KOPT-K1 (cell line): ENCODE data around the gene SMG7.

Source experiments
- H3K27ac ChIP-seq: fragments of 200-600 bp; sonication (generic); 2 replicates; pipeline ENCODE4 v1.5.1; 2016; ENCODE audit warnings: antibody characterized with exemption, mild to moderate bottlenecking, low read depth, low read length; ENCODE audit not compliant: poor library complexity, severe bottlenecking
- H3K36me3 ChIP-seq: fragments of 200-600 bp; sonication (generic); 2 replicates; pipeline ENCODE4 v1.5.1; 2017; ENCODE audit warnings: antibody characterized with exemption, mild to moderate bottlenecking, low read length, moderate library complexity; ENCODE audit not compliant: insufficient read depth
- H3K9me3 ChIP-seq: fragments of 200-600 bp; sonication (generic); 2 replicates; pipeline ENCODE4 v1.5.1; 2017; ENCODE audit warnings: antibody characterized with exemption, low read length, mild to moderate bottlenecking; ENCODE audit not compliant: insufficient read depth, poor library complexity, severe bottlenecking

Gene SMG7

GRCh38 chr1:183456826-183457225, 15.5 kb upstream of the SMG7 start:
- H3K27ac ChIP-seq, result no peak overlapping the region
- H3K36me3 ChIP-seq, result no peaks in the 10 kb centered on the region
- H3K9me3 ChIP-seq, result no peaks in the 10 kb centered on the region

GRCh38 chr1:183457449-183457848, 14.8 kb upstream of the SMG7 start:
- H3K9me3 ChIP-seq, result no peaks in the 10 kb centered on the region
- no peaks in the 10 kb centered on the region for H3K36me3 ChIP-seq
- H3K27ac ChIP-seq, result no peak overlapping the region

DNA sequence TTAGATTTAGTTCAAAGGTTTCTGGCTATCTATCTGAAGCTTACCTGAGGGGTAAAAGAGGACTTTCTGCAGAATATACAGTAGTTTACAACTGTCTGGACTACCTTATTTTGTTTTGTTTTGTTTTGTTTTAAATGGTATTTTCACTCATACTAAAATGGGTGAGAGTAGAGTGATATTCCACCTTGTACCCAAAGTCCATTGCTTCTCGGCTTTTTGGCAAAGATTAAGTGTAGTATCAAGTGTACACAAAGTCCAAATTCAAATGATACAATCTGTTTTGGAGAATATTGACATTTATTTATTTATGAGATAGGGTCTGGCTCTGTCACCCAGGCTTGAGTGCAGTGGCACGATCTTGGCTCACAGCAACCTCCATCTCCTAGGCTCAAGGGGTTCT, 11.7 kb upstream of the SMG7 start:
- H3K9me3 ChIP-seq, result no peaks in the 10 kb centered on the region
- no peaks in the 10 kb centered on the region for H3K36me3 ChIP-seq
- no peak overlapping the region for H3K27ac ChIP-seq

GRCh38 chr1:183461350-183461749, 10.9 kb upstream of the SMG7 start:
- Histone ChIP-seq H3K9me3 (no peaks in the 10 kb centered on the region), H3K36me3 (no peaks in the 10 kb centered on the region), H3K27ac (no peak overlapping the region)

DNA sequence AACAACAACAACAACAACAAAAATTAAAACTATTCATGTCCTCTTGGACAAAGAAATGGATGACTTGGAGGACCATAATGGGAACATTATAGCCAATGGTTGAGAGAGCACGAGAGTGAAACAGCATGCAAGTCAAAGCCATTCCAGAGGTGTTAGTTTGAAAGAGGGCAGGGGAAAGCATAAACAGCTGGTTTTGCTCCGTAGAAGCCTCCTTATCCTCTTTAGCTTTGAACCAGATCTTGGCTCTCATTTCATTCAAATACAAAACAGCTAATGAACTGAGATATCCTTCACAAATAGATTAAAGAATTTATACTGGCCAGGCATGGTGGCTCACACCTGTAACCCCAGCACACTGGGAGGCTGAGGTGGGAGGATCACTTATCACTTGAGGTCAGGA, 8.7 kb upstream of the SMG7 start:
- H3K9me3 ChIP-seq, result no peaks in the 10 kb centered on the region

GRCh38 chr1:183466781-183467180, 5.5 kb upstream of the SMG7 start:
- H3K27ac ChIP-seq, result no peak overlapping the region
- H3K9me3 ChIP-seq, result no peaks in the 10 kb centered on the region
- H3K36me3 ChIP-seq, result no peaks in the 10 kb centered on the region

More for the DNA sequence above, 8.7 kb upstream of the SMG7 start:
- Histone ChIP-seq H3K36me3 (no peaks in the 10 kb centered on the region), H3K27ac (no peak overlapping the region)

DNA sequence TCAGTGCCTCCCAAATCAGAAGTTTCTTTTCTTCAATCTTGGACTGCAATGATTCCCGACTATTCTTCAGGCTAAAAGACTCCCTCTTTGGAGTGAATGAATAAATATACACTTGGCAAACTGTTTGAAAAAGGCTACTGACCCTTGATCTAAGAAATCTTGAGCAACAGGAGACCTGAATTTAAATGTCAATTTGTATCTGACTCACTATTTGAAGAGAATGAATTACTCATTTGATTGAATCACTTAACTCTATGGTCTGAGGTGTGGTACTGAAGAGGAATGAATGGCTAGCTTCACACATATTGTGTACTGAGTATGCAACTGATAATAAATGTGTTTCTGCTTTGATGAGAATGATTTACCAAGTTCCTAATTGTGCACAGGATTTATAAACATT, 4.6 kb upstream of the SMG7 start:
- Histone ChIP-seq H3K9me3 (no peaks in the 10 kb centered on the region), H3K27ac (no peak overlapping the region), H3K36me3 (no peaks in the 10 kb centered on the region)

- Histone ChIP-seq H3K27ac (peak overlapping the region; percentile 98), H3K36me3 (no peaks in the 10 kb centered on the region), H3K9me3 (no peaks in the 10 kb centered on the region)
Measured at GRCh38 chr1:183470147-183470960, 1.9 kb upstream of the SMG7 start.

DNA sequence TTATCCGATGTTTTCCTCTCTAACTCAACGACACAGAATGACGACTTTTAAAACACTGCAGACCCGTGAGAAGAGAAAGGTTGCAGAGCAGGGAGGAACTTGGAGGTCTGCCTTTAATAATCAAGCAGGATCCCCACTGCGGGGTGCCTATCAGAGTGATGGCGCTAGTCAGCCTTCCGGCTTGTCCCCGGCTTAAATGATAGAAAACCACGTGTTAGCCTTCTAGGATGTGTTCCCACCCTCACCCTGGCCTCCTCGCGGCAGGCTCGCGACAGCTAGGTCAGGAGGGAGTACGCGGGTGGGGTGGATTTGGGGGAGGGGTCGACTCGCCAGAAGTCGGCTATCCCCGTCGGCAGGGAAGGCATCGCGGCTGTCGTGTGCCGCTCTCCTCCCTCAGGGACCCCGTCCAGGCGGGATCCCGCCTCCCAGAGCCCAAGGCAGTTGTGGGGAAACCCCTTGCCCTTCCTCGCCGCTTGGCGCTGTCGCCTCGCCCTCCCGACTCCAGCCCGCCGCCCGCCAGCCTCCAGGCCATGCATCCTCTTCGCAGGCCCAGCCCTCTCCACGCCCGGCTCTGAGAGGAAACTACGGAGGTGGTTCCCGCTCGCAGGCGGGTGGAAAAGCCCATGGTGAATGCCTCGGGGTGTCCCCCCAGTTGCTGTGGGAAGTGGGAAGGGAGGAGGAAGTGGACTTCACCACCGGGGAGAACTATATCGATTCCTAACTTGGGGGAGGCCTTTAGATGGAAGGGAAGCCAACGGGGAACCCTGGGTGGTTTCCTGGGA, 1.1 kb upstream of the SMG7 start:
- H3K36me3 ChIP-seq, result no peaks in the 10 kb centered on the region
- no peaks in the 10 kb centered on the region for H3K9me3 ChIP-seq
- H3K27ac ChIP-seq, result peak overlapping the region; percentile 98

DNA sequence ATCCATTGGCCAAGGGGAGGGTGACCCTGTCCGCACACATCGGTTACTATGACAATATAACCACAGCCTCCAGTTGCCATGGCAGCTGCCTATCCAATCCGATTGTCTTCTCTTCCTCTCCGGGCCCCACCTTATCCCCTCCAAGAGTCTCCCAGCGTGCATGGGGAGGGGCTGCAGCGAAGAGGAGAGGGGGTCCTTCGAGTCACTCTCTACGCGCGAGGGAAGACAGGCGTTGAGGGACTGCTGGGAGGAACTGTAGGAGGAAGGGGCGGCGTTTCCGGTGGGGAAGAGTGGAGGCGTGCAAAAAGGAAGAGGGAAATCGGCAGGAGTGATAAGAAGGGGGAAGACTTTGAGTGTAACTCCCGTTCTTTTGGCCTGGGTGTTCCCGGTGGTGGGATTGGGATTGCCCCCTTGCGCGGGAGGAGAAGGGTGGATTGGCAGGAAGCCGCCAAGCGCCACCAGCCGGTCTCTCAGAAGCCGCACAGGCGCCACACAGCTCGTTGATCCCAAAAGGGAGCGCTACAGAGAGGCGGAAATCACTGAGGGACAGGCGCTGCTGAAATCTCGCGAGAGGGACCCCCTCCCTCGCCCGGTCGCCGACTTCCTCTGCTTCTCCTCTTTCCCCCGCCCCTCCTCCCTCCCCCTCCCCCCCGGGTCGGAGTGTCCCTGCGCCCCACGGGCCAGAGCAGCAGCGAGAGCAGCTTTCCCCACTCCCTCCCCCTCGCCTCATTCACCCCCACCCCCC, 384 bp upstream of the SMG7 start:
- no peaks in the 10 kb centered on the region for H3K9me3 ChIP-seq
- peak overlapping the region; percentile 98 for H3K27ac ChIP-seq

GRCh38 chr1:183473217-183473536, 878 bp downstream of the SMG7 start:
- no peaks in the 10 kb centered on the region for H3K9me3 ChIP-seq
- H3K27ac ChIP-seq, result peak overlapping the region; percentile 98
- no peaks in the 10 kb centered on the region for H3K36me3 ChIP-seq

More for the DNA sequence above, 384 bp upstream of the SMG7 start:
- no peaks in the 10 kb centered on the region for H3K36me3 ChIP-seq

GRCh38 chr1:183476081-183476480, 3.8 kb downstream of the SMG7 start:
- 0 out of 2 replicates have a peak, but pooled peaks cover 4% of the 10 kb centered on the region for H3K36me3 ChIP-seq
- no peaks in the 10 kb centered on the region for H3K9me3 ChIP-seq
- H3K27ac ChIP-seq, result peak overlapping the region; percentile 41

- Histone ChIP-seq H3K36me3 (0 out of 2 replicates have a peak, but pooled peaks cover 9% of the 10 kb centered on the region), H3K27ac (peak overlapping the region; percentile 92), H3K9me3 (no peaks in the 10 kb centered on the region)
Measured at GRCh38 chr1:183477986-183478781, 5.9 kb downstream of the SMG7 start.

DNA sequence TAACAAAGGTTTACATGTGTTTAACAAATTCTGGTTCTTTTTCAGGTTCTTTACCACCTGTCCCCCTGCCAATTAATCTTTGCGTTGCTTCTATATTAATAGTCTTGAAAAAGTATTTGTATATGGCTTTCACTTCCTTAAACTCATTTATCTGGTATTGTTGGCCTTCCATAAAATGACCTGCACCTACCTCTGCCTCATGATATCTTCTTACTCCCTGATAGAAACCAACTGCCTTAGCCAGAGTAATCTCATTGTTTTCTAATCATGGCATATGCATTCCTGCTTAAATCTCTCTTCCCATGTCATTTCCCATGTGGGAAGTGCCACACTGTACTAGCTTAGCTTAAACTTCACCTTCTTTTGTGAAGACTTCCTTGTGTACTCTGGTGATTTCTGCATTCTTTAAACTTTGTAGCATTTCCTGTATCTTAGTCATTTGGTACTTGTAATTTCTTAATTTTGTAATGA, 8.7 kb downstream of the SMG7 start:
- Histone ChIP-seq H3K9me3 (no peaks in the 10 kb centered on the region), H3K36me3 (0 out of 2 replicates have a peak, but pooled peaks cover 9% of the 10 kb centered on the region), H3K27ac (no peak overlapping the region)
